Ovary (tissue), 3 donors: ENCODE results near the gene LEO1.

Source experiments
- CTCF ChIP-seq, 3 donors: fragments of 450-650 bp in 2 of 3; fragments of 200-600 bp in 1 of 3; IDR thresholded peaks; one replicate each; pipeline versions ENCODE4 v1.5.1 to v1.8.0; 2016 to 2022; ENCODE audit warnings: antibody characterized with exemption in 3 of 3, mild to moderate bottlenecking in 1 of 3
- POLR2A ChIP-seq: fragments of 450-650 bp; IDR thresholded peaks from one replicate; pipeline ENCODE4 v1.6.1; 2017; ENCODE audit warnings: antibody characterized with exemption, mild to moderate bottlenecking, moderate library complexity
- donor health status: DM: no; HTN: no; CAD: no.

GRCh38 chr15:52019394-52020220 lies 48.0 kb upstream of the LEO1 start:
- TF ChIP-seq CTCF (IDR thresholded peaks at IDR 0.05) (no peak), POLR2A (peak; percentile 57)
